GM18499 (cell line): Measurements from ENCODE around the gene ADGRL3.
"Not testable (repeated sequence)": the region's sequence is repeated elsewhere in the genome, so short reads cannot be mapped to it uniquely, and the experiment has no call there.

Experiments
- ATAC-seq: cut with Tn5 transposase; IDR thresholded peaks from one replicate; pipeline ENCODE4 v1.9.1; 2021; ENCODE audit warnings: moderate number of reproducible peaks; ENCODE audit not compliant: insufficient read depth, unreplicated experiment

Gene ADGRL3

GRCh38 chr4:61763682-61764081, 563.6 kb downstream of the ADGRL3 start:
- ATAC-seq, result no peak

GRCh38 chr4:61764090-61764489, 564.0 kb downstream of the ADGRL3 start:
- not testable (repeated sequence) for ATAC-seq

- ATAC-seq, result not testable (repeated sequence)
Observed at GRCh38 chr4:61769444-61770167, 569.5 kb downstream of the ADGRL3 start.

GRCh38 chr4:61770456-61770855, 570.3 kb downstream of the ADGRL3 start:
- ATAC-seq, result no peak

GRCh38 chr4:61771056-61771455, 570.9 kb downstream of the ADGRL3 start:
- ATAC-seq, result no peak

GRCh38 chr4:61772126-61772525, 572.0 kb downstream of the ADGRL3 start:
- ATAC-seq, result no peak

GRCh38 chr4:61773655-61774245, 573.6 kb downstream of the ADGRL3 start:
- no peak for ATAC-seq

GRCh38 chr4:61782133-61782532, 582.0 kb downstream of the ADGRL3 start:
- ATAC-seq, result no peak

GRCh38 chr4:61783050-61783449, 582.9 kb downstream of the ADGRL3 start:
- ATAC-seq, result peak; percentile 90

GRCh38 chr4:61785761-61786160, 585.6 kb downstream of the ADGRL3 start:
- no peak for ATAC-seq

- no peak for ATAC-seq
Observed at GRCh38 chr4:61786211-61786610, 586.1 kb downstream of the ADGRL3 start.

- ATAC-seq, result no peak
Observed at GRCh38 chr4:61795998-61796397, 595.9 kb downstream of the ADGRL3 start.

GRCh38 chr4:61799794-61800193, 599.7 kb downstream of the ADGRL3 start:
- ATAC-seq, result no peak

- no peak for ATAC-seq
Observed at GRCh38 chr4:61805227-61805626, 605.1 kb downstream of the ADGRL3 start.

GRCh38 chr4:61805979-61806378, 605.9 kb downstream of the ADGRL3 start:
- no peak for ATAC-seq

GRCh38 chr4:61812171-61812570, 612.0 kb downstream of the ADGRL3 start:
- ATAC-seq, result no peak

- ATAC-seq, result no peak
Observed at GRCh38 chr4:61817071-61817470, 616.9 kb downstream of the ADGRL3 start.

- ATAC-seq, result no peak
Observed at GRCh38 chr4:61820136-61820535, 620.0 kb downstream of the ADGRL3 start.

GRCh38 chr4:61824454-61824853, 624.3 kb downstream of the ADGRL3 start:
- ATAC-seq, result no peak

- ATAC-seq, result no peak
Observed at GRCh38 chr4:61827907-61828391, 627.8 kb downstream of the ADGRL3 start.

- no peak for ATAC-seq
Observed at GRCh38 chr4:61828960-61829359, 628.8 kb downstream of the ADGRL3 start.

- ATAC-seq, result no peak
Observed at GRCh38 chr4:61831987-61832386, 631.9 kb downstream of the ADGRL3 start.
